ENCODE measurements around the gene PRKN.

- TF ChIP-seq, protein P1, sequence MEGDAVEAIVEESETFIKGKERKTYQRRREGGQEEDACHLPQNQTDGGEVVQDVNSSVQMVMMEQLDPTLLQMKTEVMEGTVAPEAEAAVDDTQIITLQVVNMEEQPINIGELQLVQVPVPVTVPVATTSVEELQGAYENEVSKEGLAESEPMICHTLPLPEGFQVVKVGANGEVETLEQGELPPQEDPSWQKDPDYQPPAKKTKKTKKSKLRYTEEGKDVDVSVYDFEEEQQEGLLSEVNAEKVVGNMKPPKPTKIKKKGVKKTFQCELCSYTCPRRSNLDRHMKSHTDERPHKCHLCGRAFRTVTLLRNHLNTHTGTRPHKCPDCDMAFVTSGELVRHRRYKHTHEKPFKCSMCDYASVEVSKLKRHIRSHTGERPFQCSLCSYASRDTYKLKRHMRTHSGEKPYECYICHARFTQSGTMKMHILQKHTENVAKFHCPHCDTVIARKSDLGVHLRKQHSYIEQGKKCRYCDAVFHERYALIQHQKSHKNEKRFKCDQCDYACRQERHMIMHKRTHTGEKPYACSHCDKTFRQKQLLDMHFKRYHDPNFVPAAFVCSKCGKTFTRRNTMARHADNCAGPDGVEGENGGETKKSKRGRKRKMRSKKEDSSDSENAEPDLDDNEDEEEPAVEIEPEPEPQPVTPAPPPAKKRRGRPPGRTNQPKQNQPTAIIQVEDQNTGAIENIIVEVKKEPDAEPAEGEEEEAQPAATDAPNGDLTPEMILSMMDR (IDR thresholded peaks at IDR 0.05; ENCODE audit: extremely low read depth in 1 of 2, insufficient read depth in 1 of 2, low read depth in 1 of 2, low read length in 2 of 2) = no peak
- TF ChIP-seq POLR2A (IDR thresholded peaks at IDR 0.05; ENCODE audit: low read depth, low read length) (no peak), POLR2AphosphoS5 (IDR thresholded peaks at IDR 0.05; ENCODE audit: insufficient read depth, low read depth, low read length) (no peak), EZH2 (IDR thresholded peaks at IDR 0.05; ENCODE audit: borderline replicate concordance, low read depth, low read length, severe bottlenecking) (no peak), MYC (IDR thresholded peaks at IDR 0.05; ENCODE audit: low read depth, low read length) (no peak), JUN (IDR thresholded peaks at IDR 0.05; ENCODE audit: borderline replicate concordance, insufficient read depth, insufficient read length, low read depth) (no peak)
- TF ChIP-seq, protein P2, sequence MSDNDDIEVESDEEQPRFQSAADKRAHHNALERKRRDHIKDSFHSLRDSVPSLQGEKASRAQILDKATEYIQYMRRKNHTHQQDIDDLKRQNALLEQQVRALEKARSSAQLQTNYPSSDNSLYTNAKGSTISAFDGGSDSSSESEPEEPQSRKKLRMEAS (IDR thresholded peaks at IDR 0.05; ENCODE audit: insufficient read depth, insufficient read length) = no peak
These were observed 730.8 kb downstream of the PRKN start for GRCh38 chr6:161996783-161997182.

Measured in endothelial cell of umbilical vein (primary cell).